KOPT-K1 (cell line): ENCODE results near the gene GRIFIN.

Source experiments
- H3K27ac ChIP-seq: fragments of 200-600 bp; sonication (generic); 2 replicates; pipeline ENCODE4 v1.5.1; 2016; ENCODE audit warnings: antibody characterized with exemption, mild to moderate bottlenecking, low read depth, low read length; ENCODE audit not compliant: poor library complexity, severe bottlenecking
- H3K36me3 ChIP-seq: fragments of 200-600 bp; sonication (generic); 2 replicates; pipeline ENCODE4 v1.5.1; 2017; ENCODE audit warnings: antibody characterized with exemption, mild to moderate bottlenecking, low read length, moderate library complexity; ENCODE audit not compliant: insufficient read depth
- H3K9me3 ChIP-seq: fragments of 200-600 bp; sonication (generic); 2 replicates; pipeline ENCODE4 v1.5.1; 2017; ENCODE audit warnings: antibody characterized with exemption, low read length, mild to moderate bottlenecking; ENCODE audit not compliant: insufficient read depth, poor library complexity, severe bottlenecking

The GRIFIN gene

DNA sequence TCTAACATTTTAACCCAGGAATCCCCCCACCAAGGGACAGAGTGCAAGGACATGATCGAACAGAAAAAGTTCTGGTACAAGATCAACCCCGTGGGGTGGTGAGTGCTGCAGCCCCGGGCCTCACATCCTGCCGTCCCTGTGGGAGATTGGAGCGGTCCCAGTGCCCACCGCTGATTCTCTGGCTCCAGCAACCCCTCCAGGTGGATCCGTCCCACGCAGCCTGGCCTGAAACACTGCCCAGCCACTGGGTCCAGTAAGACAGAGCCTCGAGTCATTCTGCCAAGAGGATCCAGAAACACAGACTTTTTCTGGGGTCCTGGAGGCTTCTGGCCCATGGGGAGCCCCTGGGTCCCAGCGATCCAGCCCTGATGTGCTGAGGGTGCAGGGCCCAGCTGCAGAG, 29.5 kb downstream of the GRIFIN start:
- Histone ChIP-seq H3K9me3 (no peaks in the 10 kb centered on the region), H3K27ac (no peak overlapping the region), H3K36me3 (peaks cover 53% of the 10 kb centered on the region)

- Histone ChIP-seq H3K9me3 (no peaks in the 10 kb centered on the region), H3K36me3 (peaks cover 59% of the 10 kb centered on the region), H3K27ac (no peak overlapping the region)
Measured at GRCh38 chr7:2445898-2446555, 30.2 kb downstream of the GRIFIN start.

DNA sequence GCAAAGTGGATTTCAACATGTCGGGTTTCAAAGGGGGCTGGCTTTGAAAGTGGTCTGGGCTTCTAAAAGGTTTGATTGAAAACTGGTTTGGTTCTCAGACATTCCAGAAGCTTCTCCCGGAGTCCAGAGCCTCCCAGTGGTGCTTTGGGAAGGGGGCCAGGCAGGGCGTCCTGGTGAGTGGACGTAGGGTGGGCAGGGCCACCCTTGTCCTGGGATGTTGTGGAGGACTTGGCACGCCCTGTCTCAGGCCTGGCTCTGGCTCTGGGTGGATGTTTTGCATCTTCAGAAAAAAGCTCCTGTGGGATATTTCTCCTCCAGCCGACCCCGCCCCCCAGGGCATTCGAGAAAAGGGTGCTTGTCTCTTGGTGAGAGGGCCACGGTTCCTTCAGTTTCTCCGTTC, 31.2 kb downstream of the GRIFIN start:
- Histone ChIP-seq H3K36me3 (peaks cover 69% of the 10 kb centered on the region), H3K9me3 (no peaks in the 10 kb centered on the region), H3K27ac (no peak overlapping the region)

DNA sequence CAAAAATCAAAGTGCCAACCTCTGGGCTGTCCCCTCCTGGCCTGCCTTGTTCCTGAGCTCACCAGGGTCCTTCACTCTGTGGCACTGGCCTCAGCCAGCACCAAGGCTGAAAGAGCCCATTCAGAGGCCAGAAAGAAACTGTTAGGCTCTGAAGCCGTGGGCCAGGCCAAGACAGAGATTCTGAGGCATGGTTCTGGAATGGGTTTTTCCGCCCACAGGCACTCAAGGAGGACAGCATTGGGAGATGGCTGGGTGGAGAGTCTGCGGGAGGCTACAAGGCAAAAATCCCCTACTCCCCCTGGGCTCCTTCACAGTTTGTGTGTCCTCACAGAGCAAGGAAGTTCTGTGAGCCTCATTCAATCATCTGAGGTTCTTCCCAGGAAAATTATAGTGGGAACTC, 31.7 kb downstream of the GRIFIN start:
- Histone ChIP-seq H3K9me3 (no peaks in the 10 kb centered on the region), H3K27ac (no peak overlapping the region), H3K36me3 (peaks cover 75% of the 10 kb centered on the region)

- Histone ChIP-seq H3K9me3 (no peaks in the 10 kb centered on the region), H3K36me3 (peaks cover 85% of the 10 kb centered on the region), H3K27ac (no peak overlapping the region)
Measured at GRCh38 chr7:2443491-2443890, 32.7 kb downstream of the GRIFIN start.

- Histone ChIP-seq H3K27ac (no peak overlapping the region), H3K36me3 (peaks cover 97% of the 10 kb centered on the region), H3K9me3 (no peaks in the 10 kb centered on the region)
Measured at GRCh38 chr7:2441430-2442058, 34.7 kb downstream of the GRIFIN start.

- Histone ChIP-seq H3K36me3 (peaks cover 97% of the 10 kb centered on the region), H3K9me3 (no peaks in the 10 kb centered on the region), H3K27ac (no peak overlapping the region)
Measured at GRCh38 chr7:2440608-2441245, 35.5 kb downstream of the GRIFIN start.

GRCh38 chr7:2438775-2439174, 37.4 kb downstream of the GRIFIN start:
- Histone ChIP-seq H3K36me3 (peaks cover 99% of the 10 kb centered on the region), H3K9me3 (no peaks in the 10 kb centered on the region), H3K27ac (no peak overlapping the region)

GRCh38 chr7:2438186-2438585, 38.0 kb downstream of the GRIFIN start:
- Histone ChIP-seq H3K9me3 (no peaks in the 10 kb centered on the region), H3K27ac (no peak overlapping the region), H3K36me3 (peaks cover 99% of the 10 kb centered on the region)

DNA sequence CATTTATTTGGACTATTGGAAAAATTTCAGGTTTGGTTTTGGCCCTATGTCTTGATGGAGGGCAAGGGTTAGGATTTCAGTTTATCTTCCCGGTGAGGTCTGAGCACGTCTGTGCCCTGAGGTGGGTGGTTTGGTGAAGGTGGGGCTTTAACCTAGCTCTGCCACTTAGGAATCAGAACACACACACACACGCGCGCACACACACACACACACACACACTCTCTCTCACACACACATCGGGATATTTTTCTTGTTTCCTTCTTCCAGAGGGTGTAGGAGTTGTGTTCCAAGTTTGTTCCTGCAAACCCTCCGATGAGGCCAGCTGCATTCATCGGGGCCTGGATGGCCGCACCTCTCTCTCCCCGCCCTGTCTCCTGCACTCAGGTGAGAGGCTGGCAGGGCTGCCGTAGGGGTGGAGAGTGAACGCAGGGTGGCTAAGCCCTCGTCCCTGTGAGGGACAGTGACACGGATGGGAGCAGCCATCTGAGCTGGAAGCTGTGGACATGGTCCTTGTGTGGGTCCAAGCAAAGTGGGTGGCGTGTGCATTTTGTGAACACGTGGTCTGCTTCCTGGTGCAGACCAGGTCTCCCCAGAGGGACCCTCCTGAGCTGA, 38.6 kb downstream of the GRIFIN start:
- H3K36me3 ChIP-seq = peaks cover 99% of the 10 kb centered on the region
- H3K27ac ChIP-seq = no peak overlapping the region

GRCh38 chr7:2437136-2437535, 39.1 kb downstream of the GRIFIN start:
- H3K27ac ChIP-seq = no peak overlapping the region
- H3K36me3 ChIP-seq = peaks cover 99% of the 10 kb centered on the region
- H3K9me3 ChIP-seq = no peaks in the 10 kb centered on the region

More for the DNA sequence above, 38.6 kb downstream of the GRIFIN start:
- no peaks in the 10 kb centered on the region for H3K9me3 ChIP-seq

DNA sequence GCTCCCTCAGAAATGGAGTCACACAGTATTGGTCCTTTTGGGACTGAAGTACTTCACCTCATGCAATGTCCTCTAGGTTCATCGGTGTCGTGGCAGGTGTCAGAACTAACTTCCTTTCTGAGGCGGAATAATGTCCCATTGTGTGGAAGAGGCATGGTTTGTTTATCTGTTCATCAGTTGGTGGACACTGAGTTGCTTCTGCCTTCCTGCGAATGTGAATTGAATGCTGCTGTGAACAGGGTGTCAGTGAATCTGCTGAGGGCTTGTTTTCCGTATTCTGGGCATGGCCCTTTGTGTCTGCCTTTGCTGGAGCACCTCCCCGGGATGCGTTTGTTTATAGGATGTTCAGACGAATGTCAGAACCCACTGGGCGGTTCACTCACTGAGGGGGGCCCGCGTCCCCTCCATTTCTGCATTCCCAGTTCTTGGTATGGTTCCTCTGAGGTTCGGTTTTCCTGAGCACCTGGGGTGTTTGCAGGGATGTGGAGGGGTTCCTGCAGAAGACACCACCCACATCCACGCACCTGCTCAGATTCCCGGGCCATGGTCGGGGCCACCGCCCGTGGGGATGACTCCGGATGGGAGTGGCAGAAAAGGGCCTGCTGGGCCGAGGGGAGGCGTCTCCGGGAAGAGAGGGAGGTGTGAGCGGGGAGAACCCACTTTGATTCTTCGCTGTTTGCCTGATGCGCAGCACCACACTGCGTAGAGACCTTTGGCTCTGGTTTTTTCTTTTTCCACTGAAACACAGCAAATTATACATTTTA, 39.7 kb downstream of the GRIFIN start:
- Histone ChIP-seq H3K36me3 (peaks cover 99% of the 10 kb centered on the region), H3K27ac (no peak overlapping the region), H3K9me3 (no peaks in the 10 kb centered on the region)

GRCh38 chr7:2435146-2435545, 41.1 kb downstream of the GRIFIN start:
- peaks cover 7% of the 10 kb centered on the region for H3K9me3 ChIP-seq
- H3K36me3 ChIP-seq = peaks cover 98% of the 10 kb centered on the region
- no peak overlapping the region for H3K27ac ChIP-seq

- no peak overlapping the region for H3K27ac ChIP-seq
- peaks cover 97% of the 10 kb centered on the region for H3K36me3 ChIP-seq
Measured at GRCh38 chr7:2433713-2434550, 42.3 kb downstream of the GRIFIN start.

More at GRCh38 chr7:2433713-2434550, 42.3 kb downstream of the GRIFIN start:
- peaks cover 7% of the 10 kb centered on the region for H3K9me3 ChIP-seq
